IMR-90 (cell line): ENCODE measurements around the gene SLIT3. TPM values are rescaled to one million over a fixed set of nuclear protein-coding genes. Genes with fewer than 3 reads are reported as not detected.

ENCODE experiments used
- ATAC-seq: fragments of 200-7000 bp; cut with Tn5 transposase; 2 replicates; pipeline ENCODE4 v1.9.1; 2020; ENCODE audit warnings: low read depth, mild to moderate bottlenecking, moderate library complexity
- BruUV-seq: library from RNA; stranded (reverse); fragments of 400-500 nt; replicated peaks from 2 replicates; lab custom pipeline; 2021; lab: Mats Ljungman, UMichigan
- CTCF ChIA-PET: fragments of 300-600 bp; formaldehyde crosslinking; extraction: SDS; loops from one replicate; lab custom pipeline; 2021; ENCODE audit warnings: antibody characterized with exemption; lab: Yijun Ruan, JAX
- POLR2A ChIA-PET: fragments of 300-600 bp; sonication (Branson Sonifier 250); formaldehyde crosslinking; loops from one replicate; lab custom pipeline; 2022; ENCODE audit warnings: antibody characterized with exemption; ENCODE audit not compliant: unreplicated experiment; lab: Charles Lee
- DNase-seq: peaks from one replicate; pipeline ENCODE4 v3.0.0; 2013
- H2AFZ ChIP-seq: replicated peaks from 2 replicates; pipeline ENCODE3; 2013; ENCODE audit warnings: low read length, mild to moderate bottlenecking; ENCODE audit not compliant: poor library complexity
- H2AK5ac ChIP-seq: 2 replicates; pipeline ENCODE4 v1.6.1; 2013; ENCODE audit warnings: low read depth, low read length, inconsistent platforms
- H2AK9ac ChIP-seq: replicated peaks from 2 replicates; pipeline ENCODE3; 2013; ENCODE audit warnings: mild to moderate bottlenecking, low read depth, low read length, moderate library complexity; ENCODE audit not compliant: poor library complexity
- H2BK120ac ChIP-seq: 2 replicates; pipeline ENCODE4 v1.6.1; 2013; ENCODE audit warnings: low read depth, low read length, inconsistent platforms
- H2BK15ac ChIP-seq: 3 replicates; pipeline ENCODE4 v1.6.1; 2013; ENCODE audit warnings: low read depth, low read length, inconsistent platforms
- H2BK20ac ChIP-seq: 2 replicates; pipeline ENCODE4 v1.6.1; 2013; ENCODE audit warnings: low read depth, mild to moderate bottlenecking, inconsistent platforms, low read length, moderate library complexity
- H2BK5ac ChIP-seq: 2 replicates; pipeline ENCODE4 v1.6.1; 2013; ENCODE audit warnings: mild to moderate bottlenecking, low read depth, low read length, inconsistent platforms; ENCODE audit not compliant: poor library complexity, severe bottlenecking
- H3K14ac ChIP-seq: replicated peaks from 2 replicates; pipeline ENCODE4 v1.6.1; 2013; ENCODE audit warnings: low read depth, low read length, inconsistent platforms
- H3K18ac ChIP-seq: 2 replicates; pipeline ENCODE4 v1.6.1; 2013; ENCODE audit warnings: low read depth, low read length, control low read depth
- H3K23ac ChIP-seq: 2 replicates; pipeline ENCODE4 v1.6.1; 2013; ENCODE audit warnings: low read depth, low read length, inconsistent platforms
- H3K27ac ChIP-seq: 2 replicates; pipeline ENCODE4 v1.5.1; 2013; ENCODE audit warnings: mild to moderate bottlenecking, control low read depth, low read length; ENCODE audit not compliant: insufficient read depth
- H3K27me3 ChIP-seq: 2 replicates; pipeline ENCODE4 v1.6.1; 2013; ENCODE audit warnings: low read length; ENCODE audit not compliant: control insufficient read depth, insufficient read depth
- H3K36me3 ChIP-seq: 2 replicates; pipeline ENCODE4 v1.6.1; 2013; ENCODE audit warnings: low read length, mixed read lengths; ENCODE audit not compliant: control insufficient read depth, insufficient read depth
- H3K4ac ChIP-seq: 2 replicates; pipeline ENCODE4 v1.6.1; 2013; ENCODE audit warnings: low read depth, low read length, inconsistent platforms
- H3K4me1 ChIP-seq: 2 replicates; pipeline ENCODE4 v1.6.1; 2013; ENCODE audit warnings: low read length, mixed read lengths; ENCODE audit not compliant: control insufficient read depth, insufficient read depth
- H3K4me2 ChIP-seq: 2 replicates; pipeline ENCODE4 v1.6.1; 2013; ENCODE audit warnings: low read depth, mild to moderate bottlenecking, control low read depth, low read length, moderate library complexity
- H3K4me3 ChIP-seq: 2 replicates; pipeline ENCODE4 v1.5.1; 2013; ENCODE audit warnings: low read depth, mild to moderate bottlenecking, control low read depth, low read length, moderate library complexity; ENCODE audit not compliant: insufficient read depth
- H3K56ac ChIP-seq: 2 replicates; pipeline ENCODE4 v1.6.1; 2013; ENCODE audit warnings: low read length, inconsistent platforms; ENCODE audit not compliant: insufficient read depth; ENCODE audit errors: extremely low read depth
- H3K79me1 ChIP-seq, 2 experiments: 2 replicates each; pipeline ENCODE4 v1.6.1; 2013; ENCODE audit warnings: low read length in 2 of 2, inconsistent platforms in 1 of 2, low read depth in 1 of 2
- H3K9ac ChIP-seq: 2 replicates; pipeline ENCODE4 v1.6.1; 2013; ENCODE audit warnings: low read depth, low read length, control low read depth
- H3K9me1 ChIP-seq: 2 replicates; pipeline ENCODE4 v1.6.1; 2013; ENCODE audit warnings: low read length, inconsistent platforms; ENCODE audit not compliant: insufficient read depth
- H3K9me3 ChIP-seq: 2 replicates; pipeline ENCODE4 v1.6.1; 2013; ENCODE audit warnings: low read length; ENCODE audit not compliant: control insufficient read depth, insufficient read depth
- H4K20me1 ChIP-seq: 2 replicates; pipeline ENCODE4 v1.6.1; 2013; ENCODE audit warnings: low read length, inconsistent platforms; ENCODE audit not compliant: insufficient read depth
- H4K5ac ChIP-seq: 2 replicates; pipeline ENCODE4 v1.6.1; 2013; ENCODE audit warnings: mild to moderate bottlenecking, low read depth, low read length, control low read depth
- H4K8ac ChIP-seq, 2 experiments: 2 replicates each; pipeline ENCODE4 v1.6.1; 2013; ENCODE audit warnings: low read depth in 2 of 2, low read length in 2 of 2, control low read depth in 1 of 2, inconsistent platforms in 1 of 2
- H4K91ac ChIP-seq: 2 replicates; pipeline ENCODE4 v1.6.1; 2013; ENCODE audit warnings: low read depth, low read length, inconsistent platforms; ENCODE audit not compliant: insufficient read depth
- BHLHE40 ChIP-seq: fragments of 150-350 bp; IDR thresholded peaks from 2 replicates; pipeline ENCODE4 v1.6.1; 2016; ENCODE audit warnings: mild to moderate bottlenecking, low read depth, low read length
- CEBPB ChIP-seq: IDR thresholded peaks from 2 replicates; pipeline ENCODE4 v1.6.1; 2012; ENCODE audit warnings: low read depth, low read length, improper control_type of control experiment
- CHD1 ChIP-seq: IDR thresholded peaks from 2 replicates; pipeline ENCODE4 v1.6.1; 2012; ENCODE audit warnings: low read depth, low read length, improper control_type of control experiment
- CTCF ChIP-seq: conservative IDR thresholded peaks from 2 replicates; pipeline ENCODE4 v1.5.1; 2012; ENCODE audit warnings: mild to moderate bottlenecking, low read depth, low read length, improper control_type of control experiment
- ELK1 ChIP-seq: fragments of 150-350 bp; IDR thresholded peaks from 2 replicates; pipeline ENCODE4 v1.6.1; 2016; ENCODE audit warnings: low read depth, mild to moderate bottlenecking, low read length, moderate library complexity, borderline replicate concordance
- FOS ChIP-seq: fragments of 150-350 bp; IDR thresholded peaks from 2 replicates; pipeline ENCODE4 v1.6.1; 2016; ENCODE audit warnings: low read depth, low read length
- MAFK ChIP-seq: IDR thresholded peaks from 2 replicates; pipeline ENCODE4 v1.6.1; 2012; ENCODE audit warnings: low read depth, low read length, improper control_type of control experiment
- MAZ ChIP-seq: IDR thresholded peaks from 2 replicates; pipeline ENCODE4 v1.6.1; 2012; ENCODE audit warnings: low read depth, mild to moderate bottlenecking, low read length, improper control_type of control experiment, moderate library complexity, borderline replicate concordance
- MXI1 ChIP-seq: IDR thresholded peaks from 2 replicates; pipeline ENCODE4 v1.6.1; 2012; ENCODE audit warnings: low read depth, mild to moderate bottlenecking, low read length, moderate library complexity, borderline replicate concordance
- NFE2L2 ChIP-seq: fragments of 150-350 bp; IDR thresholded peaks from 2 replicates; pipeline ENCODE4 v1.6.1; 2016; ENCODE audit warnings: low read depth, mild to moderate bottlenecking, low read length
- POLR2A ChIP-seq: IDR thresholded peaks from 2 replicates; pipeline ENCODE4 v1.6.1; 2012; ENCODE audit warnings: mild to moderate bottlenecking, low read depth, low read length
- RAD21 ChIP-seq: IDR thresholded peaks from 2 replicates; pipeline ENCODE4 v1.6.1; 2012; ENCODE audit warnings: low read length, improper control_type of control experiment
- RCOR1 ChIP-seq: IDR thresholded peaks from 2 replicates; pipeline ENCODE4 v1.6.1; 2012; ENCODE audit warnings: mild to moderate bottlenecking, low read length, improper control_type of control experiment; ENCODE audit not compliant: insufficient replicate concordance
- RFX5 ChIP-seq: IDR thresholded peaks from 2 replicates; pipeline ENCODE4 v1.8.0; 2012; ENCODE audit warnings: low read depth, mild to moderate bottlenecking, low read length, moderate library complexity
- WGBS, 2 experiments: methylation state at CpG; one replicate each; pipeline versions ENCODE4 v1.1.5 to v1.1.7; 2013; ENCODE audit warnings: missing lambda C conversion rate in 2 of 2; ENCODE audit not compliant: insufficient read length in 1 of 2; ENCODE audit errors: extremely low coverage in 2 of 2; 5-methylcytosine and 5-hydroxymethylcytosine counted together
- dilution Hi-C: fragments of 300-500 bp; cut with HindIII; formaldehyde crosslinking; loops from one replicate; pipeline ENCODE4 v1.14.3; 2018; ENCODE audit warnings: low sequenced_read_pairs; ENCODE audit not compliant: unreplicated experiment
- in situ Hi-C: fragments of 300-500 bp; cut with MboI; formaldehyde crosslinking; loops from 3 replicates; pipeline ENCODE4 v1.14.3; 2019; ENCODE audit warnings: low sequenced_read_pairs, inconsistent platforms, mixed read lengths
- intact Hi-C: fragments of 100-400 bp; cut with micrococcal nuclease; formaldehyde crosslinking; loops from 2 replicates; pipeline ENCODE4 v1.10.0; 2022
- polyA plus RNA-seq, 3 experiments: library from polyadenylated mRNA; depleted of rRNA; stranded (reverse); fragments of >200 nt; gene quantifications; 2 replicates each; pipeline ENCODE4 v1.2.3, GENCODE V29; 2012; ENCODE audit warnings: low replicate concordance in 1 of 3
- total RNA-seq: library from RNA; depleted of rRNA; stranded (reverse); fragments of >200 nt; gene quantifications from 2 replicates; pipeline ENCODE4 v1.2.3, GENCODE V29; 2012

SLIT3 gene
- total and polyA plus RNA-seq, 2 of the 4 experiments (the other 2 are of a cell fraction) = 0.18 to 0.50 TPM

GRCh38 chr5:169153405-169153804 lies 147.5 kb downstream of the SLIT3 start:
- Histone ChIP-seq H4K5ac (no peak overlapping the region), H3K27ac (no peak overlapping the region), H3K9me1 (no peaks in the 10 kb centered on the region), H2BK120ac (no peak overlapping the region), H3K9me3 (peaks cover 4% of the 10 kb centered on the region; the same call in 1 of the 2 replicates), H2AK9ac (no peak overlapping the region), H3K14ac (no peak overlapping the region), H2BK20ac (no peak overlapping the region), H2BK15ac (no peak overlapping the region), H3K79me1 (no peaks in the 10 kb centered on the region), H3K36me3 (no peaks in the 10 kb centered on the region), H3K4me3 (no peak overlapping the region), H4K91ac (no peak overlapping the region), H3K18ac (no peak overlapping the region), H3K4ac (no peak overlapping the region), H2AK5ac (no peak overlapping the region), H3K56ac (no peak overlapping the region), H3K9ac (no peak overlapping the region), H3K4me1 (no peaks in the 10 kb centered on the region), H3K27me3 (no peaks in the 10 kb centered on the region), H4K8ac (no peak overlapping the region), H2AFZ (no peak overlapping the region), H3K4me2 (no peak overlapping the region), H3K23ac (no peak overlapping the region), H4K20me1 (no peaks in the 10 kb centered on the region), H2BK5ac (no peak overlapping the region)
- CTCF ChIA-PET = no interaction called here
- no TSS peak for BruUV-seq
- no peak for DNase-seq
- TF ChIP-seq RFX5 = no peak
- no peak for TF ChIP-seq BHLHE40
- TF ChIP-seq RAD21 = no peak
- TF ChIP-seq ELK1 = no peak
- no peak for TF ChIP-seq MAZ
- TF ChIP-seq RCOR1 = no peak
- no peak for TF ChIP-seq FOS
- no peak for TF ChIP-seq POLR2A
- TF ChIP-seq CEBPB = no peak
- TF ChIP-seq NFE2L2 = no peak
- no peak for TF ChIP-seq MAFK
- no peak for TF ChIP-seq MXI1
- no peak for TF ChIP-seq CTCF
- TF ChIP-seq CHD1 = no peak
- no CpG with 5 or more reads among the region's 2 CpGs for WGBS, 2 experiments
- intact Hi-C loops = no loop called here
- no peak for ATAC-seq
- dilution Hi-C loops = no loop called here
- POLR2A ChIA-PET = no interaction called here
- in situ Hi-C loops = no loop called here
